H1 (cell line): Measurements from ENCODE around the gene TGM5. TPM values are rescaled to one million over a fixed set of nuclear protein-coding genes. Genes with fewer than 3 reads are reported as not detected.

Experiments used
- CTCF ChIA-PET: fragments of 300-600 bp; sonication (Branson Sonifier 250); formaldehyde crosslinking; loops from one replicate; lab custom pipeline; 2021; ENCODE audit not compliant: partially characterized antibody; lab: Charles Lee
- POLR2A ChIA-PET: fragments of 300-600 bp; sonication (Branson Sonifier 250); formaldehyde crosslinking; loops from one replicate; lab custom pipeline; 2021; ENCODE audit warnings: inconsistent platforms; ENCODE audit not compliant: partially characterized antibody; lab: Charles Lee
- DNase-seq, 2 experiments: peaks; one replicate each; pipeline versions ENCODE4 v3.0.0 to v3.0.0-alpha.2; 2010 to 2022; ENCODE audit warnings: low spot score in 2 of 2, low read depth in 1 of 2, mixed read lengths in 1 of 2
- FAIRE-seq: peaks from 2 replicates; lab custom pipeline; 2011; peaks lifted over from hg19 to GRCh38; lab: Jason Lieb, UNC
- H2AFZ ChIP-seq: 2 replicates; pipeline ENCODE4 v1.8.1; 2012; ENCODE audit warnings: low read length, inconsistent platforms
- H2AK5ac ChIP-seq: 2 replicates; pipeline ENCODE4 v1.6.1; 2013; ENCODE audit warnings: low read depth, low read length
- H2BK120ac ChIP-seq: replicated peaks from 2 replicates; pipeline ENCODE3; 2013; ENCODE audit warnings: low read depth, low read length, inconsistent platforms
- H2BK12ac ChIP-seq: 2 replicates; pipeline ENCODE4 v1.6.1; 2013; ENCODE audit warnings: low read depth, low read length
- H2BK15ac ChIP-seq: 2 replicates; pipeline ENCODE4 v1.6.1; 2013; ENCODE audit warnings: low read length
- H2BK20ac ChIP-seq: 2 replicates; pipeline ENCODE4 v1.6.1; 2013; ENCODE audit warnings: low read length
- H2BK5ac ChIP-seq: 2 replicates; pipeline ENCODE4 v1.6.1; 2013; ENCODE audit warnings: low read depth, low read length
- H3K14ac ChIP-seq: 2 replicates; pipeline ENCODE4 v1.6.1; 2013; ENCODE audit warnings: inconsistent platforms; ENCODE audit not compliant: insufficient read length
- H3K18ac ChIP-seq: 2 replicates; pipeline ENCODE4 v1.6.1; 2013; ENCODE audit warnings: low read length; ENCODE audit errors: extremely low read depth
- H3K23ac ChIP-seq: 2 replicates; pipeline ENCODE4 v1.6.1; 2013; ENCODE audit warnings: inconsistent platforms; ENCODE audit not compliant: insufficient read length
- H3K23me2 ChIP-seq: 2 replicates; pipeline ENCODE4 v1.6.1; 2013; ENCODE audit warnings: low read depth, low read length
- H3K27ac ChIP-seq: 2 replicates; pipeline ENCODE4 v1.6.1; 2011; ENCODE audit warnings: low read depth, low read length, inconsistent platforms
- H3K27me3 ChIP-seq, 4 experiments: replicated peaks in 1 of 4; 1 replicate in 1 of 4; 2 replicates in 3 of 4; pipeline versions ENCODE4 v1.6.1 to v1.8.1; 2011 to 2013; ENCODE audit warnings: low read length in 3 of 4, mild to moderate bottlenecking in 3 of 4, inconsistent platforms in 2 of 4, mixed read lengths in 2 of 4, moderate library complexity in 1 of 4; ENCODE audit not compliant: control insufficient read depth in 3 of 4, insufficient read depth in 3 of 4; ENCODE audit errors: extremely low read depth in 1 of 4
- H3K36me3 ChIP-seq, 4 experiments: 2 replicates each; pipeline versions ENCODE4 v1.6.1 to v1.8.1; 2011 to 2013; ENCODE audit warnings: mild to moderate bottlenecking in 4 of 4, low read length in 3 of 4, moderate library complexity in 2 of 4, control low read depth in 1 of 4, inconsistent platforms in 1 of 4; ENCODE audit not compliant: insufficient read depth in 4 of 4, control insufficient read depth in 2 of 4
- H3K4ac ChIP-seq: replicated peaks from 2 replicates; pipeline ENCODE3; 2013; ENCODE audit warnings: low read length, low read depth, mixed read lengths, inconsistent platforms; ENCODE audit not compliant: insufficient read length
- H3K4me1 ChIP-seq, 4 experiments: replicated peaks in 1 of 4; 1 replicate in 1 of 4; 2 replicates in 3 of 4; pipeline versions ENCODE4 v1.6.1 to v1.8.1; 2011 to 2013; ENCODE audit warnings: low read length in 3 of 4, inconsistent platforms in 2 of 4, mixed read lengths in 1 of 4; ENCODE audit not compliant: insufficient read depth in 4 of 4, control insufficient read depth in 3 of 4
- H3K4me2 ChIP-seq, 2 experiments: 2 replicates each; pipeline versions ENCODE4 v1.6.1 to v1.8.1; 2011 to 2013; ENCODE audit warnings: low read depth in 2 of 2, low read length in 2 of 2, control low read depth in 1 of 2, inconsistent platforms in 1 of 2, mild to moderate bottlenecking in 1 of 2; ENCODE audit not compliant: insufficient read depth in 1 of 2
- H3K4me3 ChIP-seq, 4 experiments: fragments of 200-600, 300-600 bp in 1 of 4; sonication (generic), shearing (Covaris generic), sonication (Bioruptor Twin) in 1 of 4; 2 replicates each; pipeline versions ENCODE4 v1.5.1 to v1.8.1; 2011 to 2016; ENCODE audit warnings: low read length in 4 of 4, low read depth in 3 of 4, control low read depth in 2 of 4, inconsistent platforms in 2 of 4, mild to moderate bottlenecking in 2 of 4, mixed read lengths in 1 of 4, moderate library complexity in 1 of 4; ENCODE audit not compliant: insufficient read depth in 2 of 4; ENCODE audit errors: extremely low read depth in 1 of 4
- H3K56ac ChIP-seq: replicated peaks from 2 replicates; pipeline ENCODE3; 2013; ENCODE audit warnings: low read depth, mild to moderate bottlenecking, mixed read lengths, low read length, inconsistent platforms; ENCODE audit not compliant: insufficient read length
- H3K79me1 ChIP-seq: 2 replicates; pipeline ENCODE4 v1.6.1; 2013; ENCODE audit warnings: low read depth, low read length, control low read depth
- H3K79me2 ChIP-seq, 2 experiments: 2 replicates each; pipeline versions ENCODE4 v1.6.1 to v1.8.1; 2012 to 2013; ENCODE audit warnings: low read length in 2 of 2, mild to moderate bottlenecking in 2 of 2, inconsistent platforms in 1 of 2; ENCODE audit not compliant: insufficient read depth in 2 of 2, control insufficient read depth in 1 of 2
- H3K9ac ChIP-seq, 4 experiments: replicated peaks in 1 of 4; 1 replicate in 1 of 4; 2 replicates in 3 of 4; pipeline versions ENCODE4 v1.6.1 to v1.8.1; 2011 to 2013; ENCODE audit warnings: low read depth in 3 of 4, low read length in 3 of 4, control low read depth in 2 of 4, mild to moderate bottlenecking in 2 of 4, moderate library complexity in 2 of 4, inconsistent platforms in 1 of 4; ENCODE audit errors: extremely low read depth in 1 of 4
- H3K9me3 ChIP-seq, 2 experiments: 2 replicates each; pipeline versions ENCODE4 v1.6.1 to v1.8.1; 2012 to 2013; ENCODE audit warnings: mild to moderate bottlenecking in 2 of 2, moderate library complexity in 2 of 2, control low read depth in 1 of 2, inconsistent platforms in 1 of 2, low read depth in 1 of 2, low read length in 1 of 2, mixed read lengths in 1 of 2; ENCODE audit not compliant: insufficient read depth in 2 of 2
- H4K20me1 ChIP-seq, 2 experiments: replicated peaks in 1 of 2; 2 replicates each; pipeline versions ENCODE3 to v1.8.1; 2011 to 2013; ENCODE audit warnings: inconsistent platforms in 2 of 2, low read length in 2 of 2, mild to moderate bottlenecking in 1 of 2; ENCODE audit not compliant: insufficient read depth in 2 of 2, control insufficient read depth in 1 of 2
- H4K5ac ChIP-seq: 2 replicates; pipeline ENCODE4 v1.6.1; 2013; ENCODE audit warnings: low read length, low read depth, mixed read lengths, inconsistent platforms; ENCODE audit not compliant: insufficient read length
- H4K8ac ChIP-seq: 2 replicates; pipeline ENCODE4 v1.8.0; 2013; ENCODE audit warnings: mild to moderate bottlenecking, moderate library complexity, low read length, inconsistent platforms; ENCODE audit not compliant: insufficient read depth; ENCODE audit errors: extremely low read depth
- H4K91ac ChIP-seq: replicated peaks from 2 replicates; pipeline ENCODE3; 2013; ENCODE audit warnings: low read length, mixed read lengths, inconsistent platforms; ENCODE audit not compliant: insufficient read length
- E2F6 ChIP-seq: IDR thresholded peaks from 2 replicates; pipeline ENCODE4 v1.6.1; 2012; ENCODE audit warnings: inconsistent platforms
- GABPA ChIP-seq: IDR thresholded peaks from 2 replicates; pipeline ENCODE4 v1.6.1; 2011; ENCODE audit warnings: mild to moderate bottlenecking, low read length, moderate library complexity, borderline replicate concordance; ENCODE audit not compliant: insufficient read depth
- RNF2 ChIP-seq: fragments of 200-900, 300-1000 bp; sonication (generic); IDR thresholded peaks from 2 replicates; pipeline ENCODE4 v1.7.1; 2016; ENCODE audit warnings: borderline replicate concordance, low read depth, mild to moderate bottlenecking, antibody characterized with exemption, low read length; ENCODE audit not compliant: poor library complexity, severe bottlenecking; ENCODE audit errors: missing control alignments
- WGBS, 2 experiments: shearing (Covaris generic) in 1 of 2; methylation state at CpG; one replicate each; pipeline versions ENCODE4 v1.1.6 to v1.1.7; 2013 to 2015; ENCODE audit warnings: low lambda C conversion rate in 2 of 2, mixed read lengths in 2 of 2, inconsistent platforms in 1 of 2, low coverage in 1 of 2, missing lambda C conversion rate in 1 of 2; ENCODE audit not compliant: insufficient replicate concordance in 2 of 2, insufficient coverage in 1 of 2, insufficient read length in 1 of 2; ENCODE audit errors: extremely low coverage in 1 of 2, missing lambda C conversion rate in 1 of 2; 5-methylcytosine and 5-hydroxymethylcytosine counted together
- polyA plus RNA-seq, 7 experiments: library from polyadenylated mRNA; depleted of rRNA in 3 of 7; stranded (reverse) in 5 of 7; unstranded in 2 of 7; fragments of >200 nt in 5 of 7; fragments of 200-250 nt in 2 of 7; gene quantifications; 1 replicate in 5 of 7; 2 replicates in 1 of 7; 4 replicates in 1 of 7; pipeline versions ENCODE4 v1.2.1 to v1.2.3, GENCODE V29; 2011 to 2013; ENCODE audit warnings: missing spikeins in 2 of 7, mixed read lengths in 2 of 7
- total RNA-seq: library from RNA; stranded (reverse); fragmentation: NEBNext Ultra II Directional; extraction: Animal tissue kit (Norgen Biotek cat#: 25700); gene quantifications from 2 replicates; pipeline ENCODE4 v1.2.1, GENCODE V29; 2021

Gene TGM5
- total and polyA plus RNA-seq, 2 of the 8 experiments (the other 6 are each of a cell fraction or from before 2014, with no cell fraction given) = not detected

- H2BK12ac ChIP-seq = no peak overlapping the region
- H3K23ac ChIP-seq = no peak overlapping the region
- H4K20me1 ChIP-seq = no peaks in the 10 kb centered on the region
- no peak for TF ChIP-seq RNF2
- no peak for TF ChIP-seq E2F6
- TF ChIP-seq GABPA = no peak
- H2BK120ac ChIP-seq = no peak overlapping the region
- no peak overlapping the region for H2BK5ac ChIP-seq
- H2BK15ac ChIP-seq = no peak overlapping the region
- H4K8ac ChIP-seq = no peak overlapping the region
- FAIRE-seq = no peak
- no peaks in the 10 kb centered on the region for H3K23me2 ChIP-seq
- POLR2A ChIA-PET = no interaction called here
- H4K91ac ChIP-seq = no peak overlapping the region
- no peaks in the 10 kb centered on the region for H3K27me3 ChIP-seq
- no peak overlapping the region for H2BK20ac ChIP-seq
- H3K14ac ChIP-seq = no peak overlapping the region
- no peak overlapping the region for H3K18ac ChIP-seq
- H3K36me3 ChIP-seq = no peaks in the 10 kb centered on the region
- H3K79me1 ChIP-seq = no peaks in the 10 kb centered on the region
- H2AK5ac ChIP-seq = no peak overlapping the region
- H3K4me2 ChIP-seq = no peak overlapping the region
- H4K5ac ChIP-seq = no peak overlapping the region
- no peak overlapping the region for H3K4ac ChIP-seq
- WGBS, 2 experiments = 94% methylated on average over 5 of the region's 5 CpGs; no CpG with 5 or more reads in 1 of the 2 experiments
- no peaks in the 10 kb centered on the region for H3K4me1 ChIP-seq
- no peak overlapping the region for H3K27ac ChIP-seq
- no peak overlapping the region for H2AFZ ChIP-seq
- H3K9ac ChIP-seq = no peak overlapping the region
- no peaks in the 10 kb centered on the region for H3K9me3 ChIP-seq
- H3K79me2 ChIP-seq = no peaks in the 10 kb centered on the region
- CTCF ChIA-PET = interaction anchor here (0.6 to 6.3 kb wide), 12 partner anchors 10 to 62 kb away, joined by 3 to 82 read pairs (median 5); no protein-coding TSS in a partner anchor
- no peak for DNase-seq
- H3K4me3 ChIP-seq = no peak overlapping the region
- no peak overlapping the region for H3K56ac ChIP-seq
These were observed 3.5 kb upstream of the TGM5 start for GRCh38 chr15:43270113-43270665.
